SK-N-SH (cell line): ENCODE measurements around the gene DOCK4.

Source experiments
- CHD2 ChIP-seq: fragments of 150-350 bp; IDR thresholded peaks from 2 replicates; pipeline ENCODE4 v1.6.1; 2018; ENCODE audit warnings: low read length; ENCODE audit not compliant: partially characterized antibody
- CTCF ChIP-seq: fragments of 200-600 bp; sonication (generic); IDR thresholded peaks from 2 replicates; pipeline ENCODE4 v1.6.1; 2017; ENCODE audit warnings: antibody characterized with exemption, mild to moderate bottlenecking, moderate library complexity
- JUND ChIP-seq: IDR thresholded peaks from 2 replicates; pipeline ENCODE4 v1.4.0; 2012
- MAX ChIP-seq: IDR thresholded peaks from 2 replicates; pipeline ENCODE4 v1.4.0; 2012; ENCODE audit warnings: low read depth
- TAF1 ChIP-seq: IDR thresholded peaks from 2 replicates; pipeline ENCODE4 v1.6.1; 2012; ENCODE audit warnings: low read depth, mild to moderate bottlenecking, low read length, moderate library complexity, borderline replicate concordance

DNA sequence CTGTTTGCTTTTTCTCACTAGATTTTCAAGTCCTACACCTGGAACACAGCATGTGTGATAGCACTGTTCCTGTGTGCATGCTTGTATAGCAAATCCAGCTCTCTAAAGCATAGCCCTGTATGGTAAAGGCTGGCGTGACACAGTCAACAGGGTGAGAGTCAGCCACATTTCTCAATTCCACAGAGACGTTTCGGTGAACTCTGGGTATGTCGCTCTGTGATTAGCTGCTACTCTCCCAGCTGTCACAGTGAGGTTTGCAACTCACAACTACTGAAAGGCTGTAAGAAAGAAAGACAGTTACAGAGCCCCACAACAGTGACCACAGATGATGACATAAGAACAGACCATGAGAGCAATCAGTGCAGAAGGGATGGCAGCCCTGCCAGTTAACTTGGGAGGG, 473.3 kb downstream of the DOCK4 start:
- no peak for TF ChIP-seq CTCF
- no peak for TF ChIP-seq MAX
- no peak for TF ChIP-seq TAF1
- no peak for TF ChIP-seq JUND
- no peak for TF ChIP-seq CHD2
